GM23338 (cell line): ENCODE data around the gene AQP6. TPM values are rescaled to one million over a fixed set of nuclear protein-coding genes. Genes with fewer than 3 reads are reported as not detected.

Experiments
- ATAC-seq: fragments of 200-7000 bp; cut with Tn5 transposase; 3 replicates; pipeline ENCODE4 v1.9.1; 2020
- DNase-seq: peaks from one replicate; pipeline ENCODE4 v3.0.0-alpha.2; 2015; ENCODE audit warnings: low spot score
- H2AFZ ChIP-seq: fragments of 200-600 bp; sonication (generic); 2 replicates; pipeline ENCODE4 v1.8.0; 2016; ENCODE audit warnings: antibody characterized with exemption, mild to moderate bottlenecking, moderate library complexity
- H3F3A ChIP-seq: fragments of 200-600 bp; sonication (generic); replicated peaks from 2 replicates; pipeline ENCODE4 v1.8.0; 2017; ENCODE audit warnings: antibody characterized with exemption, mixed run types, low read depth
- H3K27ac ChIP-seq: fragments of 200-600 bp; sonication (generic); 2 replicates; pipeline ENCODE4 v1.6.1; 2016; ENCODE audit warnings: low read depth
- H3K27me3 ChIP-seq: fragments of 200-600 bp; sonication (generic); 2 replicates; pipeline ENCODE4 v1.8.0; 2016; ENCODE audit warnings: mild to moderate bottlenecking, mixed run types, moderate library complexity; ENCODE audit not compliant: insufficient read depth
- H3K36me3 ChIP-seq: fragments of 200-600 bp; sonication (generic); 2 replicates; pipeline ENCODE4 v1.8.0; 2016; ENCODE audit warnings: mild to moderate bottlenecking; ENCODE audit not compliant: insufficient read depth
- H3K4me1 ChIP-seq: fragments of 200-600 bp; sonication (generic); 2 replicates; pipeline ENCODE4 v1.8.0; 2016; ENCODE audit warnings: mild to moderate bottlenecking, moderate library complexity; ENCODE audit not compliant: insufficient read depth
- H3K4me2 ChIP-seq: fragments of 200-600 bp; sonication (generic); 2 replicates; pipeline ENCODE4 v1.7.1; 2017; ENCODE audit warnings: mixed run types
- H3K4me3 ChIP-seq: fragments of 200-600 bp; sonication (generic); 2 replicates; pipeline ENCODE4 v1.6.1; 2016; ENCODE audit warnings: mixed run types
- H3K79me2 ChIP-seq: fragments of 200-600 bp; sonication (generic); replicated peaks from 2 replicates; pipeline ENCODE4 v1.8.0; 2017; ENCODE audit warnings: mild to moderate bottlenecking; ENCODE audit not compliant: insufficient read depth
- H3K9me2 ChIP-seq: fragments of 200-600 bp; sonication (generic); 2 replicates; pipeline ENCODE4 v1.8.0; 2017; ENCODE audit not compliant: insufficient read depth
- H4K20me1 ChIP-seq: fragments of 200-600 bp; sonication (generic); replicated peaks from 2 replicates; pipeline ENCODE4 v1.8.0; 2017; ENCODE audit warnings: mild to moderate bottlenecking; ENCODE audit not compliant: insufficient read depth
- H3K27ac Mint-ChIP-seq: 2 replicates; pipeline ENCODE4 v1.8.0; 2020; ENCODE audit warnings: inconsistent platforms, mild to moderate bottlenecking, moderate library complexity, mixed read lengths
- H3K27me3 Mint-ChIP-seq: 3 replicates; pipeline ENCODE4 v1.8.0; 2022; ENCODE audit warnings: low read depth, mild to moderate bottlenecking, moderate library complexity, mixed read lengths, inconsistent platforms; ENCODE audit not compliant: insufficient read depth, poor library complexity
- H3K36me3 Mint-ChIP-seq: 3 replicates; pipeline ENCODE4 v1.8.0; 2021; ENCODE audit warnings: low read depth, mild to moderate bottlenecking, inconsistent platforms, moderate library complexity, mixed read lengths
- H3K4me1 Mint-ChIP-seq: 3 replicates; pipeline ENCODE4 v1.8.0; 2020; ENCODE audit warnings: mild to moderate bottlenecking, inconsistent platforms, mixed read lengths
- H3K4me3 Mint-ChIP-seq: 3 replicates; pipeline ENCODE4 v1.8.0; 2021; ENCODE audit warnings: moderate library complexity, mild to moderate bottlenecking, inconsistent platforms, mixed read lengths
- H3K9me3 Mint-ChIP-seq: 3 replicates; pipeline ENCODE4 v1.8.0; 2020; ENCODE audit warnings: moderate library complexity, mild to moderate bottlenecking, inconsistent platforms, mixed read lengths
- CREB1 ChIP-seq: fragments of 250-450 bp; sonication (Bioruptor Pico); IDR thresholded peaks from 2 replicates; pipeline ENCODE4 v1.5.0; 2020; ENCODE audit warnings: low read depth, mild to moderate bottlenecking, moderate library complexity
- CTCF ChIP-seq, 2 experiments: fragments of 200-600 bp in 1 of 2; sonication (generic) in 1 of 2; conservative IDR thresholded peaks; 2 replicates each; pipeline versions ENCODE4 v1.5.1 to v1.6.1; 2016 to 2017; ENCODE audit warnings: antibody characterized with exemption in 2 of 2, low read depth in 2 of 2, mild to moderate bottlenecking in 2 of 2, moderate library complexity in 1 of 2
- ETS1 ChIP-seq: IDR thresholded peaks from 2 replicates; pipeline ENCODE4 v1.6.1; 2016; ENCODE audit warnings: antibody characterized with exemption
- EZH2phosphoT487 ChIP-seq: fragments of 200-600 bp; sonication (generic); IDR thresholded peaks from one replicate; pipeline ENCODE4 v1.8.1; 2018; ENCODE audit warnings: antibody characterized with exemption; ENCODE audit not compliant: unreplicated experiment
- NANOG ChIP-seq: IDR thresholded peaks from 2 replicates; pipeline ENCODE4 v1.6.1; 2016; ENCODE audit warnings: antibody characterized with exemption, borderline replicate concordance
- POLR2AphosphoS5 ChIP-seq: IDR thresholded peaks from 2 replicates; pipeline ENCODE4 v1.6.1; 2016; ENCODE audit warnings: antibody characterized with exemption, low read depth
- ZNF114 ChIP-seq: fragments of 250-450 bp; sonication (Bioruptor Pico); IDR thresholded peaks from 2 replicates; pipeline ENCODE4 v1.5.0; 2020; ENCODE audit warnings: mild to moderate bottlenecking, moderate library complexity
- ZNF331 ChIP-seq: fragments of 250-450 bp; sonication (Bioruptor Pico); IDR thresholded peaks from 2 replicates; pipeline ENCODE4 v1.5.0; 2020; ENCODE audit warnings: low read depth, mild to moderate bottlenecking, moderate library complexity
- ZNF462 ChIP-seq: fragments of 250-450 bp; sonication (Bioruptor Pico); IDR thresholded peaks from 2 replicates; pipeline ENCODE4 v1.5.0; 2020; ENCODE audit warnings: mild to moderate bottlenecking, moderate library complexity
- polyA plus RNA-seq: library from polyadenylated mRNA; unstranded; fragments of >200 nt; fragmentation: Nextera tagmentation; extraction: Ambion mirVana; gene quantifications from 2 replicates; pipeline ENCODE4 v1.2.1, GENCODE V29; 2016
- total RNA-seq: library from RNA; depleted of rRNA; stranded (reverse); fragments of >200 nt; shearing (Covaris generic); gene quantifications from 2 replicates; pipeline ENCODE4 v1.2.3, GENCODE V29; 2014

AQP6 gene
- total and polyA plus RNA-seq, 2 experiments from 2014 or later: 0.08 TPM; not detected in 1

GRCh38 chr12:49929581-49929980 lies 43.2 kb upstream of the AQP6 start:
- H3F3A ChIP-seq: no peaks in the 10 kb centered on the region
- Mint-ChIP-seq H3K4me3 (no peak overlapping the region), H3K36me3 (no peaks in the 10 kb centered on the region), H3K4me1 (peaks cover 4% of the 10 kb centered on the region; the same call in 2 of the 3 replicates), H3K27me3 (peaks cover 2% of the 10 kb centered on the region), H3K27ac (no peak overlapping the region), H3K9me3 (no peaks in the 10 kb centered on the region)
- no peaks in the 10 kb centered on the region for H3K27me3 ChIP-seq
- ATAC-seq: no peak
- H3K36me3 ChIP-seq: no peaks in the 10 kb centered on the region
- H3K27ac ChIP-seq: no peak overlapping the region
- no peaks in the 10 kb centered on the region for H4K20me1 ChIP-seq
- no peak overlapping the region for H3K4me2 ChIP-seq
- no peaks in the 10 kb centered on the region for H3K79me2 ChIP-seq
- TF ChIP-seq NANOG: no peak
- TF ChIP-seq ZNF462: no peak
- no peak for TF ChIP-seq POLR2AphosphoS5
- no peak for TF ChIP-seq CREB1 (CRISPR knock-in tag)
- TF ChIP-seq ZNF114 (CRISPR knock-in tag): no peak
- H2AFZ ChIP-seq: no peak overlapping the region
- H3K9me2 ChIP-seq: 0 out of 2 replicates have a peak, but pooled peaks cover under 1% of the 10 kb centered on the region
- no peak for DNase-seq
- H3K4me3 ChIP-seq: no peak overlapping the region
- H3K4me1 ChIP-seq: 0 out of 2 replicates have a peak, but pooled peaks cover 3% of the 10 kb centered on the region

GRCh38 chr12:49930515-49931288 lies 42.0 kb upstream of the AQP6 start:
- no peak for DNase-seq
- no peak overlapping the region for H3K27ac ChIP-seq
- H3K4me1 Mint-ChIP-seq: peaks cover 4% of the 10 kb centered on the region; the same call in 2 of the 3 replicates
- TF ChIP-seq ETS1 (no peak), CTCF (conservative IDR thresholded peaks at IDR 0.05; ENCODE audit: low read depth in 2 of 2) (no peak), NANOG (no peak), ZNF331 (CRISPR knock-in tag) (no peak), EZH2phosphoT487 (no peak)

More at GRCh38 chr12:49930515-49931288, 42.0 kb upstream of the AQP6 start:
- Histone ChIP-seq H3K4me1 (0 out of 2 replicates have a peak, but pooled peaks cover 3% of the 10 kb centered on the region), H3F3A (no peaks in the 10 kb centered on the region), H3K4me3 (no peak overlapping the region), H3K9me2 (0 out of 2 replicates have a peak, but pooled peaks cover 3% of the 10 kb centered on the region), H2AFZ (no peak overlapping the region), H3K79me2 (no peaks in the 10 kb centered on the region), H4K20me1 (no peaks in the 10 kb centered on the region), H3K36me3 (no peaks in the 10 kb centered on the region), H3K27me3 (no peaks in the 10 kb centered on the region), H3K4me2 (no peak overlapping the region)
- ATAC-seq: no peak
- H3K9me3 Mint-ChIP-seq: no peaks in the 10 kb centered on the region
- H3K4me3 Mint-ChIP-seq: no peak overlapping the region
- H3K27ac Mint-ChIP-seq: no peak overlapping the region
- H3K27me3 Mint-ChIP-seq: peaks cover under 1% of the 10 kb centered on the region
- no peaks in the 10 kb centered on the region for H3K36me3 Mint-ChIP-seq
